ENCODE measurements around the gene RRP15.

GRCh38 chr1:218284917-218285635 is at the start of gene RRP15:
- TF ChIP-seq, protein P1, sequence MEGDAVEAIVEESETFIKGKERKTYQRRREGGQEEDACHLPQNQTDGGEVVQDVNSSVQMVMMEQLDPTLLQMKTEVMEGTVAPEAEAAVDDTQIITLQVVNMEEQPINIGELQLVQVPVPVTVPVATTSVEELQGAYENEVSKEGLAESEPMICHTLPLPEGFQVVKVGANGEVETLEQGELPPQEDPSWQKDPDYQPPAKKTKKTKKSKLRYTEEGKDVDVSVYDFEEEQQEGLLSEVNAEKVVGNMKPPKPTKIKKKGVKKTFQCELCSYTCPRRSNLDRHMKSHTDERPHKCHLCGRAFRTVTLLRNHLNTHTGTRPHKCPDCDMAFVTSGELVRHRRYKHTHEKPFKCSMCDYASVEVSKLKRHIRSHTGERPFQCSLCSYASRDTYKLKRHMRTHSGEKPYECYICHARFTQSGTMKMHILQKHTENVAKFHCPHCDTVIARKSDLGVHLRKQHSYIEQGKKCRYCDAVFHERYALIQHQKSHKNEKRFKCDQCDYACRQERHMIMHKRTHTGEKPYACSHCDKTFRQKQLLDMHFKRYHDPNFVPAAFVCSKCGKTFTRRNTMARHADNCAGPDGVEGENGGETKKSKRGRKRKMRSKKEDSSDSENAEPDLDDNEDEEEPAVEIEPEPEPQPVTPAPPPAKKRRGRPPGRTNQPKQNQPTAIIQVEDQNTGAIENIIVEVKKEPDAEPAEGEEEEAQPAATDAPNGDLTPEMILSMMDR (CRISPR knock-in tag; IDR thresholded peaks at IDR 0.05): no peak
- TF ChIP-seq NCOA2 (CRISPR knock-in tag; IDR thresholded peaks at IDR 0.05): peak; percentile 60
- peak; percentile 84; the same call in 1 of the 2 replicates for TF ChIP-seq ETV6 (CRISPR knock-in tag; conservative IDR thresholded peaks at IDR 0.05)
- peak; percentile 98; the same call in 1 of the 2 replicates for TF ChIP-seq MXD1 (CRISPR knock-in tag; IDR thresholded peaks at IDR 0.05)

Data from HepG2 (cell line).